Measurements from ENCODE around the gene ELMOD3.
"Not testable (repeated sequence)": the region's sequence is repeated elsewhere in the genome, so short reads cannot be mapped to it uniquely, and the experiment has no call there.

ELMOD3 gene

GRCh38 chr2:85429213-85429923 is 74.8 kb downstream of the ELMOD3 start:
- DNase-seq, result no peak

GRCh38 chr2:85429924-85430289 is 75.3 kb downstream of the ELMOD3 start:
- no peak for DNase-seq

- DNase-seq, result no peak
Observed at GRCh38 chr2:85430752-85431569, 76.4 kb downstream of the ELMOD3 start.

GRCh38 chr2:85431570-85432205 is 77.1 kb downstream of the ELMOD3 start:
- no peak for DNase-seq

GRCh38 chr2:85433511-85434089 is 79.0 kb downstream of the ELMOD3 start:
- DNase-seq, result no peak

- DNase-seq, result no peak
Observed at GRCh38 chr2:85434696-85435095, 80.1 kb downstream of the ELMOD3 start.

GRCh38 chr2:85435220-85435958 is 80.8 kb downstream of the ELMOD3 start:
- no peak for DNase-seq

- no peak for DNase-seq
Observed at GRCh38 chr2:85435981-85436835, 81.6 kb downstream of the ELMOD3 start.

- no peak for DNase-seq
Observed at GRCh38 chr2:85436836-85437487, 82.4 kb downstream of the ELMOD3 start.

GRCh38 chr2:85437488-85438200 is 83.1 kb downstream of the ELMOD3 start:
- DNase-seq, result peak; percentile 80

- no peak for DNase-seq
Observed at GRCh38 chr2:85438201-85439024, 83.8 kb downstream of the ELMOD3 start.

GRCh38 chr2:85439025-85439472 is 84.5 kb downstream of the ELMOD3 start:
- DNase-seq, result no peak

GRCh38 chr2:85439569-85439968 is 85.0 kb downstream of the ELMOD3 start:
- DNase-seq, result not testable (repeated sequence)

- no peak for DNase-seq
Observed at GRCh38 chr2:85439986-85440385, 85.4 kb downstream of the ELMOD3 start.

GRCh38 chr2:85440729-85441128 is 86.2 kb downstream of the ELMOD3 start:
- no peak for DNase-seq

All from CD4-positive, alpha-beta T cell treated with Interleukin-17A for 1 hour (primary cell).